Neutrophil (primary cell): ENCODE measurements around the gene NDUFB10.

Experiments used
- H3K27ac ChIP-seq: fragments of 200-600 bp; sonication (generic); 2 replicates; pipeline ENCODE4 v1.5.1; 2016; ENCODE audit warnings: mild to moderate bottlenecking, moderate library complexity
- H3K27me3 ChIP-seq: fragments of 200-600 bp; sonication (generic); 2 replicates; pipeline ENCODE4 v1.6.0; 2016; ENCODE audit warnings: mild to moderate bottlenecking
- H3K36me3 ChIP-seq: fragments of 200-600 bp; sonication (generic); 2 replicates; pipeline ENCODE4 v1.5.1; 2017
- H3K4me1 ChIP-seq, 2 experiments: fragments of 200-600 bp in 1 of 2; sonication (generic) in 1 of 2; 1 replicate in 1 of 2; 2 replicates in 1 of 2; pipeline versions ENCODE4 v1.5.1 to v1.6.1; 2013 to 2016; ENCODE audit warnings: low read depth in 1 of 2, low read length in 1 of 2, mild to moderate bottlenecking in 1 of 2, moderate library complexity in 1 of 2; ENCODE audit not compliant: control insufficient read depth in 1 of 2, insufficient read depth in 1 of 2
- H3K4me3 ChIP-seq, 2 experiments: fragments of 200-600 bp in 1 of 2; sonication (generic) in 1 of 2; 1 replicate in 1 of 2; 2 replicates in 1 of 2; pipeline ENCODE4 v1.5.1; 2013 to 2016; ENCODE audit warnings: low read depth in 1 of 2, low read length in 1 of 2, mild to moderate bottlenecking in 1 of 2, moderate library complexity in 1 of 2
- H3K9me3 ChIP-seq: fragments of 200-600 bp; sonication (generic); 2 replicates; pipeline ENCODE4 v1.5.1; 2016
- TF ChIP-seq, protein P1 (sequence below): fragments of 200-600 bp; sonication (generic); IDR thresholded peaks from 2 replicates; pipeline ENCODE4 v1.5.1; 2016; ENCODE audit warnings: antibody characterized with exemption

Gene NDUFB10

DNA sequence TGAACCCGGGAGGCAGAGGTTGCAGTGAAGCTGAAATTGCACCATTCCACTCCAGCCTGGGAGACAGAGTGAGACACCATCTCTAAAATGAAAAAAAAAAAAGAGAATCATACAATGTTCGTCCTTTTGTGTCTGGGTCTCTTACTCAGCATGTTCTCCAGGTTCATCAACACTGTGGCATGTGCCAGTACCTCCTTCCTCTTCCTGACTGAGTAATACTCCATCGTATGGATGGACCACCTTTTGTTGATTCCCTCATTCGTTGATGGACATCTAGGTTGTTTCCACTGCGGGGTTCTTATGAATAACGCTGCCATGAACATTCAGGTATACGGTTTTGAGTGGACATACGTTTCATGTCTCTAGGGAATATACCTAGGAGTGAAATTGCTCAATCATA is 37.0 kb upstream of the NDUFB10 start:
- no peaks in the 10 kb centered on the region for H3K4me1 ChIP-seq
- H3K36me3 ChIP-seq: no peaks in the 10 kb centered on the region
- no peaks in the 10 kb centered on the region for H3K9me3 ChIP-seq
- peaks cover 77% of the 10 kb centered on the region for H3K27me3 ChIP-seq
- no peak overlapping the region for H3K4me3 ChIP-seq
- TF ChIP-seq, protein P1, sequence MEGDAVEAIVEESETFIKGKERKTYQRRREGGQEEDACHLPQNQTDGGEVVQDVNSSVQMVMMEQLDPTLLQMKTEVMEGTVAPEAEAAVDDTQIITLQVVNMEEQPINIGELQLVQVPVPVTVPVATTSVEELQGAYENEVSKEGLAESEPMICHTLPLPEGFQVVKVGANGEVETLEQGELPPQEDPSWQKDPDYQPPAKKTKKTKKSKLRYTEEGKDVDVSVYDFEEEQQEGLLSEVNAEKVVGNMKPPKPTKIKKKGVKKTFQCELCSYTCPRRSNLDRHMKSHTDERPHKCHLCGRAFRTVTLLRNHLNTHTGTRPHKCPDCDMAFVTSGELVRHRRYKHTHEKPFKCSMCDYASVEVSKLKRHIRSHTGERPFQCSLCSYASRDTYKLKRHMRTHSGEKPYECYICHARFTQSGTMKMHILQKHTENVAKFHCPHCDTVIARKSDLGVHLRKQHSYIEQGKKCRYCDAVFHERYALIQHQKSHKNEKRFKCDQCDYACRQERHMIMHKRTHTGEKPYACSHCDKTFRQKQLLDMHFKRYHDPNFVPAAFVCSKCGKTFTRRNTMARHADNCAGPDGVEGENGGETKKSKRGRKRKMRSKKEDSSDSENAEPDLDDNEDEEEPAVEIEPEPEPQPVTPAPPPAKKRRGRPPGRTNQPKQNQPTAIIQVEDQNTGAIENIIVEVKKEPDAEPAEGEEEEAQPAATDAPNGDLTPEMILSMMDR: no peak
- H3K27ac ChIP-seq: no peak overlapping the region

- no peaks in the 10 kb centered on the region for H3K9me3 ChIP-seq
- no peaks in the 10 kb centered on the region for H3K36me3 ChIP-seq
- TF ChIP-seq, protein P1: peak; percentile 11
- no peaks in the 10 kb centered on the region for H3K4me1 ChIP-seq
- H3K4me3 ChIP-seq: no peak overlapping the region
- H3K27ac ChIP-seq: no peak overlapping the region
- peaks cover 66% of the 10 kb centered on the region for H3K27me3 ChIP-seq
These were observed 35.9 kb upstream of the NDUFB10 start for GRCh38 chr16:1923299-1924034.

DNA sequence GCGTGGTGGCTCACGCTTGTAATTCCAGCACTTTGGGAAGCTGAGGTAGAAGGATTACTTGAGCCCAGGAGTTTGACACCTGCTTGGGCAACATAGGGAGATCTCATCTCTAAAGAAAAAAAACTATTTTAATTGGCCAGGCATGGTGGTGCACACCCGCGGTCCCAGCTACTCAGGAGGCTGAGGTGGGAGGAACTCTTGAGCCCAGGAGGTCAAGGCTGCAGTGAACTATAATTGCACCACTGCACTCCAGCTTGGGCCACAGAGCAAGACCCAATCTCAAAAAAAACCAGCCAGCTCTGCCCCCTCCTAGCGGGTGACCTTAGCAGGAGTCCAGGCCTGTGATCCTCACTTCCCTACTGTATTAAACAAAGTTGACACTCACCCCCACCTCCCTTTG is 35.2 kb upstream of the NDUFB10 start:
- Histone ChIP-seq H3K27me3 (peaks cover 60% of the 10 kb centered on the region), H3K27ac (no peak overlapping the region), H3K9me3 (no peaks in the 10 kb centered on the region), H3K4me3 (no peak overlapping the region), H3K36me3 (no peaks in the 10 kb centered on the region), H3K4me1 (peaks cover under 1 to 6% of the 10 kb centered on the region in 2 experiments)
- TF ChIP-seq, protein P1: no peak

- Histone ChIP-seq H3K36me3 (no peaks in the 10 kb centered on the region), H3K27ac (no peak overlapping the region), H3K27me3 (peaks cover 38% of the 10 kb centered on the region), H3K9me3 (no peaks in the 10 kb centered on the region), H3K4me3 (no peak overlapping the region), H3K4me1 (peaks cover 23% of the 10 kb centered on the region in 2 experiments)
- TF ChIP-seq, protein P1: no peak
These were observed 33.1 kb upstream of the NDUFB10 start for GRCh38 chr16:1926271-1926670.

DNA sequence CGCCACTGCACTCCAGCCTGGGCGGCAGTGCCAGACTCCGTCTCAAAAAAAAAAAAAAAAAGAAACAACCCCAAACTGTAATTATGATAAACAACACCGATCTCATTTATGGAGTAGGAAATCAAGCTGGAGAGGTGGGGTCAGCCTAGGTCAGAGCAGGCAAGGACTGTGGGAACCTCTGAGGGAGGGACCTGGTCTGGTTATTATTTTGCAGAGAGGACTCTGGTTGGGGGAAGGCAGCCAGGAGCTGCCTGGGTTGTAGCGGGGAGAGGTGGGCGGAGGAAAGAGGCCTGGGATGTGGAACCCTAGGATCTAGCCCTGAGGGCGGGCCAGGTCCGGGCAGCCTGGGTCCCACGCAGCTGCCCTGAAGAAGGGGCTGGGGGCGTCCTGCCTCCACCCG is 30.2 kb upstream of the NDUFB10 start:
- Histone ChIP-seq H3K4me3 (peak overlapping the region; percentile 65 to 89), H3K9me3 (no peaks in the 10 kb centered on the region), H3K36me3 (no peaks in the 10 kb centered on the region), H3K4me1 (peaks cover 46 to 51% of the 10 kb centered on the region in 2 experiments), H3K27ac (peak overlapping the region; percentile 93), H3K27me3 (peaks cover 10% of the 10 kb centered on the region)
- TF ChIP-seq, protein P1: no peak
